K562 (cell line): ENCODE measurements around the gene SUPT5H. TPM values are rescaled to one million over a fixed set of nuclear protein-coding genes. Genes with fewer than 3 reads are reported as not detected.

Experiments
- ARHGAP35 ChIP-seq: fragments of 450-650 bp; IDR thresholded peaks from 2 replicates; pipeline ENCODE4 v1.6.1; 2018; ENCODE audit not compliant: partially characterized antibody
- ELK3 ChIP-seq: fragments of 450-650 bp; formaldehyde crosslinking; IDR thresholded peaks from 2 replicates; pipeline ENCODE4 v1.4.0; 2020; ENCODE audit warnings: mild to moderate bottlenecking
- ETV6 ChIP-seq, 3 experiments: fragments of 150-350 bp in 1 of 3; sonication (generic) in 1 of 3; formaldehyde crosslinking in 1 of 3; IDR thresholded peaks; 2 replicates each; pipeline versions ENCODE4 v1.6.1 to v1.8.0; 2014 to 2022; ENCODE audit warnings: borderline replicate concordance in 2 of 3, low read depth in 2 of 3, antibody characterized with exemption in 1 of 3, low read length in 1 of 3, mild to moderate bottlenecking in 1 of 3, missing genetic modification reagents in 1 of 3
- FOXA3 ChIP-seq, 2 experiments: fragments of 450-650 bp in 1 of 2; sonication (generic) in 1 of 2; formaldehyde crosslinking; IDR thresholded peaks in 1 of 2; conservative IDR thresholded peaks in 1 of 2; 2 replicates each; pipeline versions ENCODE4 v1.4.0 to v1.8.0; 2020 to 2022; ENCODE audit warnings: mild to moderate bottlenecking in 2 of 2, missing genetic modification reagents in 1 of 2
- GABPB1 ChIP-seq: sonication (generic); formaldehyde crosslinking; IDR thresholded peaks from 2 replicates; pipeline ENCODE4 v1.8.0; 2022; ENCODE audit warnings: mild to moderate bottlenecking, missing genetic modification reagents
- GTF2E2 ChIP-seq: fragments of 200-800 bp; sonication (Bioruptor generic); IDR thresholded peaks from 2 replicates; pipeline ENCODE4 v1.6.1; 2016; ENCODE audit warnings: missing genetic modification characterization, missing compliant biosample characterization
- HDAC1 ChIP-seq, 2 experiments: fragments of 450-650 bp; IDR thresholded peaks; 2 replicates each; pipeline ENCODE4 v1.6.1; 2016 to 2017; ENCODE audit warnings: inconsistent platforms in 1 of 2, mild to moderate bottlenecking in 1 of 2, moderate library complexity in 1 of 2
- MAZ ChIP-seq, 2 experiments: fragments of 450-650 bp in 1 of 2; sonication (generic) in 1 of 2; formaldehyde crosslinking; IDR thresholded peaks in 1 of 2; conservative IDR thresholded peaks in 1 of 2; 2 replicates each; pipeline versions ENCODE4 v1.4.0 to v1.5.0; 2020; ENCODE audit warnings: mild to moderate bottlenecking in 1 of 2, missing genetic modification reagents in 1 of 2
- MTA1 ChIP-seq: fragments of 450-650 bp; IDR thresholded peaks from 2 replicates; pipeline ENCODE4 v1.6.1; 2017; ENCODE audit warnings: borderline replicate concordance
- MTF1 ChIP-seq: fragments of 250-450 bp; sonication (Bioruptor Pico); IDR thresholded peaks from 2 replicates; pipeline ENCODE4 v1.9.0; 2021; ENCODE audit warnings: moderate library complexity, mild to moderate bottlenecking, inconsistent platforms, borderline replicate concordance
- NCOA1 ChIP-seq: fragments of 450-650 bp; IDR thresholded peaks from 2 replicates; pipeline ENCODE4 v1.6.1; 2016; ENCODE audit warnings: low read depth
- NR2C2 ChIP-seq, 2 experiments: fragments of 200-800 bp in 1 of 2; sonication (Bioruptor generic) in 1 of 2; sonication (generic) in 1 of 2; formaldehyde crosslinking in 1 of 2; IDR thresholded peaks; 2 replicates each; pipeline versions ENCODE4 v1.6.1 to v1.8.0; 2016 to 2022; ENCODE audit warnings: mild to moderate bottlenecking in 1 of 2, missing compliant biosample characterization in 1 of 2, missing genetic modification characterization in 1 of 2, missing genetic modification reagents in 1 of 2
- PHF8 ChIP-seq: fragments of 200-600 bp; sonication (generic); IDR thresholded peaks from 2 replicates; pipeline ENCODE4 v1.6.1; 2012; ENCODE audit warnings: mixed run types, mild to moderate bottlenecking, inconsistent platforms, low read length, moderate library complexity, borderline replicate concordance
- POLR2A ChIP-seq: fragments of 450-650 bp; conservative IDR thresholded peaks from 2 replicates; pipeline ENCODE4 v1.6.1; 2016
- RFX5 ChIP-seq: IDR thresholded peaks from 2 replicates; pipeline ENCODE4 v1.6.1; 2011; ENCODE audit warnings: low read depth, mild to moderate bottlenecking, improper control_type of control experiment, low read length
- RFX7 ChIP-seq: fragments of 250-450 bp; sonication (Bioruptor Pico); IDR thresholded peaks from 2 replicates; pipeline ENCODE4 v1.5.1; 2021; ENCODE audit warnings: mild to moderate bottlenecking
- SLC30A9 ChIP-seq: fragments of 250-450 bp; sonication (Bioruptor Pico); IDR thresholded peaks from 2 replicates; pipeline ENCODE4 v1.8.0; 2022; ENCODE audit warnings: mild to moderate bottlenecking, moderate library complexity
- SMARCA4 ChIP-seq: fragments of 450-650 bp; IDR thresholded peaks from 2 replicates; pipeline ENCODE4 v1.6.1; 2016
- TCF3 ChIP-seq: sonication (generic); formaldehyde crosslinking; IDR thresholded peaks from 2 replicates; pipeline ENCODE4 v1.4.0; 2020; ENCODE audit warnings: mild to moderate bottlenecking, missing genetic modification reagents
- ZNF24 ChIP-seq: fragments of 450-650 bp; IDR thresholded peaks from 2 replicates; pipeline ENCODE4 v1.6.1; 2016
- ZNF277 ChIP-seq: fragments of 250-450 bp; sonication (Bioruptor Pico); IDR thresholded peaks from 2 replicates; pipeline ENCODE4 v1.8.0; 2022; ENCODE audit warnings: inconsistent platforms, mild to moderate bottlenecking, moderate library complexity, borderline replicate concordance
- ZNF436 ChIP-seq: fragments of 250-450, 450-650 bp; sonication (Bioruptor Pico); formaldehyde crosslinking; IDR thresholded peaks from 2 replicates; pipeline ENCODE4 v1.7.0; 2020; ENCODE audit warnings: mild to moderate bottlenecking
- ZNF707 ChIP-seq: fragments of 250-450 bp; sonication (Bioruptor Pico); conservative IDR thresholded peaks from 2 replicates; pipeline ENCODE4 v1.8.0; 2022; ENCODE audit warnings: inconsistent platforms, mild to moderate bottlenecking, moderate library complexity
- polyA plus RNA-seq, 8 experiments: library from polyadenylated mRNA; depleted of rRNA in 4 of 8; stranded (reverse) in 5 of 8; unstranded in 3 of 8; fragments of >200 nt; fragmentation: Nextera tagmentation in 2 of 8; fragmentation: Illumina TruSeq in 1 of 8; extraction: Ambion mirVana in 2 of 8; extraction: Trizol in 1 of 8; gene quantifications; 2 replicates each; pipeline versions ENCODE4 v1.2.1 to v1.2.3, GENCODE V29; 2011 to 2014; ENCODE audit warnings: inconsistent platforms in 1 of 8, missing spikeins in 1 of 8
- total RNA-seq, 7 experiments: library from RNA; depleted of rRNA in 6 of 7; stranded (reverse); fragments of >200 nt in 6 of 7; fragmentation: Illumina TruSeq in 2 of 7; extraction: Trizol in 2 of 7; gene quantifications; 2 replicates each; pipeline versions ENCODE4 v1.2.1 to v1.2.3, GENCODE V29; 2011 to 2021; ENCODE audit warnings: low replicate concordance in 1 of 7
- TF ChIP-seq, protein P1 (sequence below): fragments of 450-650 bp; IDR thresholded peaks from 2 replicates; pipeline ENCODE4 v1.6.1; 2017; ENCODE audit warnings: antibody characterized with exemption

SUPT5H gene
- total and polyA plus RNA-seq, 9 of the 15 experiments (the other 6 are each of a cell fraction or from before 2014, with no cell fraction given), result 13.3 to 85.9 (median 35.9) TPM

- TF ChIP-seq NCOA1 (no peak), GABPB1 (CRISPR knock-in tag) (no peak), FOXA3 (CRISPR knock-in tag; conservative IDR thresholded peaks at IDR 0.05 in 1 of 2, IDR thresholded peaks at IDR 0.05 in 1 of 2) (peak in 1 of 2 experiments; percentile 64; a peak in 1 of 4 replicates), MTA1 (no peak), SMARCA4 (no peak), ZNF24 (peak; percentile 40; the same call in 1 of the 2 replicates), ETV6 (IDR thresholded peaks at IDR 0.05; ENCODE audit: borderline replicate concordance in 1 of 2, low read depth in 2 of 2, low read length in 1 of 2) (no peak), ETV6 (CRISPR knock-in tag; IDR thresholded peaks at IDR 0.05; ENCODE audit: borderline replicate concordance) (peak; percentile 91; the same call in 1 of the 2 replicates), MTF1 (CRISPR knock-in tag) (no peak), RFX5 (no peak), NR2C2 (CRISPR knock-in tag; IDR thresholded peaks at IDR 0.05) (0 out of 2 replicates have a peak, but pooled peaks have one; percentile 40), NR2C2 (tag; IDR thresholded peaks at IDR 0.05) (no peak), ZNF277 (no peak), ELK3 (no peak), MAZ (CRISPR knock-in tag; conservative IDR thresholded peaks at IDR 0.05 in 1 of 2, IDR thresholded peaks at IDR 0.05 in 1 of 2) (0 out of 4 replicates have a peak, but pooled peaks of 1 of the 2 experiments have one; percentile 50), RFX7 (CRISPR knock-in tag) (no peak), ARHGAP35 (no peak), GTF2E2 (tag) (no peak), PHF8 (peak; percentile 72; the same call in 1 of the 2 replicates), POLR2A (peak; percentile 61; the same call in 1 of the 2 replicates), TCF3 (CRISPR knock-in tag) (peak; percentile 31; the same call in 1 of the 2 replicates), ZNF707 (CRISPR knock-in tag) (no peak), SLC30A9 (CRISPR knock-in tag) (no peak), ZNF436 (CRISPR knock-in tag) (no peak), HDAC1 (IDR thresholded peaks at IDR 0.05) (peak in 1 of 2 experiments; percentile 61; a peak in 2 of 4 replicates)
- TF ChIP-seq, protein P1, sequence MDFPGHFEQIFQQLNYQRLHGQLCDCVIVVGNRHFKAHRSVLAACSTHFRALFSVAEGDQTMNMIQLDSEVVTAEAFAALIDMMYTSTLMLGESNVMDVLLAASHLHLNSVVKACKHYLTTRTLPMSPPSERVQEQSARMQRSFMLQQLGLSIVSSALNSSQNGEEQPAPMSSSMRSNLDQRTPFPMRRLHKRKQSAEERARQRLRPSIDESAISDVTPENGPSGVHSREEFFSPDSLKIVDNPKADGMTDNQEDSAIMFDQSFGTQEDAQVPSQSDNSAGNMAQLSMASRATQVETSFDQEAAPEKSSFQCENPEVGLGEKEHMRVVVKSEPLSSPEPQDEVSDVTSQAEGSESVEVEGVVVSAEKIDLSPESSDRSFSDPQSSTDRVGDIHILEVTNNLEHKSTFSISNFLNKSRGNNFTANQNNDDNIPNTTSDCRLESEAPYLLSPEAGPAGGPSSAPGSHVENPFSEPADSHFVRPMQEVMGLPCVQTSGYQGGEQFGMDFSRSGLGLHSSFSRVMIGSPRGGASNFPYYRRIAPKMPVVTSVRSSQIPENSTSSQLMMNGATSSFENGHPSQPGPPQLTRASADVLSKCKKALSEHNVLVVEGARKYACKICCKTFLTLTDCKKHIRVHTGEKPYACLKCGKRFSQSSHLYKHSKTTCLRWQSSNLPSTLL, result no peak
These were observed 61.7 kb downstream of the SUPT5H start (continued) for GRCh38 chr19:39506944-39507714.
